HG02884 (cell line): ENCODE results near the gene DDRGK1.

Source experiments
- ATAC-seq: cut with Tn5 transposase; IDR thresholded peaks from one replicate; pipeline ENCODE4 v1.9.1; 2021; ENCODE audit warnings: mild to moderate bottlenecking, moderate library complexity; ENCODE audit not compliant: unreplicated experiment

Gene DDRGK1

GRCh38 chr20:3237011-3237957 is 32.8 kb upstream of the DDRGK1 start:
- ATAC-seq = no peak

GRCh38 chr20:3235666-3236324 is 31.3 kb upstream of the DDRGK1 start:
- no peak for ATAC-seq

- no peak for ATAC-seq
Measured at GRCh38 chr20:3233991-3234498, 29.6 kb upstream of the DDRGK1 start.

- no peak for ATAC-seq
Measured at GRCh38 chr20:3233131-3233990, 28.9 kb upstream of the DDRGK1 start.

GRCh38 chr20:3231889-3232588 is 27.6 kb upstream of the DDRGK1 start:
- ATAC-seq = no peak

- ATAC-seq = no peak
Measured at GRCh38 chr20:3231116-3231515, 26.6 kb upstream of the DDRGK1 start.

- no peak for ATAC-seq
Measured at GRCh38 chr20:3229798-3230197, 25.3 kb upstream of the DDRGK1 start.

GRCh38 chr20:3229158-3229557 is 24.7 kb upstream of the DDRGK1 start:
- no peak for ATAC-seq

- no peak for ATAC-seq
Measured at GRCh38 chr20:3228750-3229032, 24.2 kb upstream of the DDRGK1 start.

GRCh38 chr20:3227936-3228749 is 23.7 kb upstream of the DDRGK1 start:
- no peak for ATAC-seq

GRCh38 chr20:3227506-3227905 is 23.0 kb upstream of the DDRGK1 start:
- no peak for ATAC-seq

GRCh38 chr20:3226864-3227263 is 22.4 kb upstream of the DDRGK1 start:
- no peak for ATAC-seq

GRCh38 chr20:3226093-3226492 is 21.6 kb upstream of the DDRGK1 start:
- no peak for ATAC-seq

- no peak for ATAC-seq
Measured at GRCh38 chr20:3224681-3225421, 20.4 kb upstream of the DDRGK1 start.

GRCh38 chr20:3223994-3224680 is 19.7 kb upstream of the DDRGK1 start:
- ATAC-seq = no peak

- no peak for ATAC-seq
Measured at GRCh38 chr20:3223651-3223993, 19.1 kb upstream of the DDRGK1 start.

- no peak for ATAC-seq
Measured at GRCh38 chr20:3222635-3223600, 18.4 kb upstream of the DDRGK1 start.
